Stomach smooth muscle (tissue), 2 donors: ENCODE data around the gene API5.
"Not testable (repeated sequence)": the region's sequence is repeated elsewhere in the genome, so short reads cannot be mapped to it uniquely, and the experiment has no call there.

Experiments
- H3K27ac ChIP-seq: one replicate; pipeline ENCODE4 v1.7.0; 2013; ENCODE audit warnings: mild to moderate bottlenecking, low read length, inconsistent platforms
- H3K27me3 ChIP-seq, 2 donors: one replicate each; pipeline ENCODE4 v1.7.0; 2013; ENCODE audit warnings: low read length in 2 of 2; ENCODE audit not compliant: insufficient read depth in 2 of 2, control insufficient read depth in 1 of 2
- H3K36me3 ChIP-seq, 2 donors: one replicate each; pipeline ENCODE4 v1.7.0; 2013; ENCODE audit warnings: low read length in 2 of 2; ENCODE audit not compliant: control insufficient read depth in 2 of 2, insufficient read depth in 2 of 2
- H3K4me1 ChIP-seq: one replicate; pipeline ENCODE4 v1.7.0; 2013; ENCODE audit warnings: low read length; ENCODE audit not compliant: control insufficient read depth, insufficient read depth
- H3K4me3 ChIP-seq, 2 donors: one replicate each; pipeline ENCODE4 v1.7.0; 2013; ENCODE audit warnings: low read length in 2 of 2
- H3K9ac ChIP-seq, 2 donors: one replicate each; pipeline ENCODE4 v1.7.0; 2013; ENCODE audit warnings: low read length in 2 of 2, mild to moderate bottlenecking in 1 of 2
- H3K9me3 ChIP-seq, 2 donors: one replicate each; pipeline ENCODE4 v1.7.0; 2013; ENCODE audit warnings: low read length in 2 of 2; ENCODE audit not compliant: control insufficient read depth in 2 of 2
- donor health status: healthy.
- donor health status: Pancreatic carcinoma.

Gene API5

DNA sequence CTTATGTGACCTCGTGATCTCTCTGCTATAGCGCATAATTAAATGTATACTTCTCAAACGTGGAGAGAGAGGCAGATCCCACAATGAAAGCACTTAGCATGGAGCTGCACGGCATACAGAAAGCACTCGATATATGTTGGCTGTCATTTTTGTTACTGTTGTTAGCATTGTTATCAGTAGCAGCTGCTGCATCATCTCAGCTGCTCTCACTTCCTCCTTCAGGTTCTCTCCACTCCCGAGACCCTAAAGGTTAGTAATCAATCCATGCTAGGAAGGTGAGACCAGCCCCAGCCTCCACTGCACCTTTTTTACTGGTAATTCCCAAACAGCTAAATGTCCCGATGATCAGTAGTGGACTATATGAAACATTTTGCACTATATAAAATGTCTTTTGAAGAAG is 13.4 kb upstream of the API5 start:
- Histone ChIP-seq H3K27ac (no peak overlapping the region), H3K27me3 (no peaks in the 10 kb centered on the region), H3K9ac (no peak overlapping the region), H3K4me1 (no peaks in the 10 kb centered on the region), H3K4me3 (no peak overlapping the region), H3K36me3 (no peaks in the 10 kb centered on the region), H3K9me3 (no peaks in the 10 kb centered on the region)

- H3K4me3 ChIP-seq = no peak overlapping the region
- no peak overlapping the region for H3K9ac ChIP-seq
- no peaks in the 10 kb centered on the region for H3K9me3 ChIP-seq
Measured at GRCh38 chr11:43315966-43316365, 4.2 kb downstream of the API5 start.

GRCh38 chr11:43316451-43316850 is 4.7 kb downstream of the API5 start:
- H3K36me3 ChIP-seq = peaks cover 4 to 6% of the 10 kb centered on the region in 2 donors
- no peak overlapping the region for H3K27ac ChIP-seq
- no peak overlapping the region for H3K9ac ChIP-seq
- H3K4me3 ChIP-seq = no peak overlapping the region
- H3K4me1 ChIP-seq = peaks cover 2% of the 10 kb centered on the region
- H3K9me3 ChIP-seq = no peaks in the 10 kb centered on the region
- no peaks in the 10 kb centered on the region for H3K27me3 ChIP-seq

More at GRCh38 chr11:43315966-43316365, 4.2 kb downstream of the API5 start:
- Histone ChIP-seq H3K27ac (no peak overlapping the region), H3K36me3 (peaks cover 2 to 4% of the 10 kb centered on the region in 2 donors), H3K4me1 (peaks cover 2% of the 10 kb centered on the region), H3K27me3 (no peaks in the 10 kb centered on the region)

GRCh38 chr11:43327987-43328386 is 16.2 kb downstream of the API5 start:
- no peaks in the 10 kb centered on the region for H3K27me3 ChIP-seq
- H3K27ac ChIP-seq = no peak overlapping the region
- H3K4me1 ChIP-seq = no peaks in the 10 kb centered on the region
- no peak overlapping the region for H3K9ac ChIP-seq
- H3K36me3 ChIP-seq = peaks cover 70 to 71% of the 10 kb centered on the region in 2 donors
- no peak overlapping the region for H3K4me3 ChIP-seq
- H3K9me3 ChIP-seq = no peaks in the 10 kb centered on the region

DNA sequence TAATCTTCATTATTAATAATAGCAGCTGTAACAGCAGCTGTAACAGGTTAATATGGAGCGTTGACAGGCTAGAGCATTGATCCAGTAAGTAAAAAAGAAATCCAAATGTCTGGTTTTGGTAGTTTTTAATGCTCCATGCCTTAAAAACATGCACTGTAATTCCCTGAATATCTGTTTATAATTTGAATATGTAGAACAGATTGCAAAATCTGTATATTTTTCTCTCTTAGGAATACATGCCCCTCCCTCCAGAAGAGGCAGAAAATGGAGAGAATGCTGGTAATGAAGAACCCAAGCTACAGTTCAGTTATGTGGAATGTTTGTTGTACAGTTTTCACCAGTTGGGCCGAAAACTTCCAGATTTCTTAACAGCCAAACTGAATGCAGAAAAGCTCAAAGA is 16.7 kb downstream of the API5 start:
- H3K36me3 ChIP-seq = peaks cover 69 to 72% of the 10 kb centered on the region in 2 donors
- H3K4me3 ChIP-seq = no peak overlapping the region
- H3K27me3 ChIP-seq = no peaks in the 10 kb centered on the region

DNA sequence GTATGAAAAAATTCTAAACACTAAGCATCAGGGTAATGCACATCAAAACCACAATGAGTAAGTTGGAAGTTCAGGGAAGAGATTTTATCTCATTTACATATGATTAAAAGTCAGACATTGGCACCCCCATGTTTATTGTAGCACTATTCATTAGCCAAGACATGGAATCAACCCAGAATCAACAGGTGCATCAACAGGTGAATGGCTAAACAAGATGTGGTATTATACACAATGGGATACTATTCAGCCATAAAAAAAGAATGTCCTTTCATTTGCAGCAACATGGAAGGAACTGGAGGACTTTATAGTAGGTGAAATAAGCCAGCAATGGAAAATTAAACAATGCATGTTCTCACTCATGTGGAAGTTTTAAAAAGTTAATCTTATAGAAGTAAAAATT is 29.4 kb downstream of the API5 start:
- Histone ChIP-seq H3K4me3 (no peak overlapping the region), H3K27ac (no peak overlapping the region), H3K36me3 (peaks cover 10 to 24% of the 10 kb centered on the region in 2 donors), H3K4me1 (no peaks in the 10 kb centered on the region), H3K27me3 (no peaks in the 10 kb centered on the region), H3K9ac (no peak overlapping the region), H3K9me3 (no peaks in the 10 kb centered on the region)

More for the DNA sequence above, 16.7 kb downstream of the API5 start:
- Histone ChIP-seq H3K9ac (no peak overlapping the region), H3K9me3 (no peaks in the 10 kb centered on the region), H3K4me1 (no peaks in the 10 kb centered on the region), H3K27ac (no peak overlapping the region)

GRCh38 chr11:43351426-43351825 is 39.6 kb downstream of the API5 start:
- not testable (repeated sequence) for H3K9me3 ChIP-seq, H3K9ac ChIP-seq, H3K36me3 ChIP-seq, H3K4me1 ChIP-seq, H3K4me3 ChIP-seq, H3K27me3 ChIP-seq, H3K27ac ChIP-seq

DNA sequence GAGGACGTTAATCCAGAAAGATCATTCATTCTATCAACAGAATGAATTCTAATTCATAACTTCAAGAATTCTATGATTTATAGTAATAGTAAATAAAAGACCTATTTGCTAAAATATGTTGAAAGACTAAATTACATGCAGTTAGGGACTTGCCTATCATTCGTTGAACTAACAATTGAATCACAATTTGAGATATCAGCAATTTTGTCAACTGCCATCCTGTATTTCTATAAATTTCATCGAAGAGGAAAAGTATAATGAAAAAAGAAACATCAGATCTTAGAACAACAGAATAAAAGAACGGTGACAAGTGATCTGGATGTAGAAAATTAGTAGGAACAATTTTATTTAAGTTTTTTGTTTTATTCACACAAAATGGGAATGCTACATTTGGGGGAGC is 42.5 kb downstream of the API5 start:
- H3K9me3 ChIP-seq = no peaks in the 10 kb centered on the region
- peaks cover 4% of the 10 kb centered on the region for H3K4me1 ChIP-seq
- H3K27me3 ChIP-seq = no peaks in the 10 kb centered on the region
- H3K27ac ChIP-seq = no peak overlapping the region
- H3K4me3 ChIP-seq = no peak overlapping the region
- no peaks in the 10 kb centered on the region for H3K36me3 ChIP-seq
- H3K9ac ChIP-seq = no peak overlapping the region

- H3K9ac ChIP-seq = no peak overlapping the region
- H3K27ac ChIP-seq = no peak overlapping the region
- no peaks in the 10 kb centered on the region for H3K36me3 ChIP-seq
- no peaks in the 10 kb centered on the region for H3K9me3 ChIP-seq
- H3K4me3 ChIP-seq = no peak overlapping the region
- H3K4me1 ChIP-seq = peaks cover 18% of the 10 kb centered on the region
- no peaks in the 10 kb centered on the region for H3K27me3 ChIP-seq
Measured at GRCh38 chr11:43356336-43356735, 44.5 kb downstream of the API5 start.

- Histone ChIP-seq H3K9ac (peak overlapping the region; percentile 64 to 90), H3K9me3 (no peaks in the 10 kb centered on the region), H3K27me3 (no peaks in the 10 kb centered on the region), H3K36me3 (no peaks in the 10 kb centered on the region), H3K4me1 (peaks cover 18% of the 10 kb centered on the region), H3K27ac (peak overlapping the region; percentile 82), H3K4me3 (peak overlapping the region; percentile 93 to 100)
Measured at GRCh38 chr11:43358279-43358800, 46.5 kb downstream of the API5 start.

DNA sequence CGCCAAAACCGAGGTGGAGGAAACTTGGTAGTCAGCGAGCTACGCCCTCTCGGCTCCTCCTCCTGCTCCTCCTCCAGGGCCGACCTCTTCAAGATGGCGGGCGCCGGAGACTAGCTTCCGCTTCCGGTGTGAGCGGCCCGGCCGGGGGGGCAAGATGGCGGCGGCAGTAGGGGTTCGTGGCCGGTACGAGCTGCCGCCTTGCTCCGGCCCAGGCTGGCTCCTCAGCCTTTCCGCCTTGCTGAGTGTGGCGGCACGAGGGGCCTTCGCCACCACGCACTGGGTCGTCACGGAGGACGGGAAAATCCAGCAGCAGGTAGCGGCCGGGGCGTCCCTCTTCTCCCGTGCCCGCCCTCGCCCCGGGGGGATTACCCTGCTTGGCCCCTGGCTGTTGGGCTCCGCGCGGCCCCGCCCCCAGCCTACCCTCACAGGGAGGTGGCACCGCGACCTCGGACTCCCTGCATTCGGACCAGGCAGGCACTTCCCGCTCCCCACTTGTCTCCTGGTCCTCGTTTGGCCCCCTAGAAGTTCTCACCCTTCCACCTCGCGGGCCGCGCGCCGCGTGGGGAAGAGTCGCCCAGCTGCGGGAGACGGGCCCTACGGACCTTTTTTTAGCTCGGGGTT is 47.1 kb downstream of the API5 start, which contains the start of gene TTC17:
Gene TTC17 (plus strand): TSS at position 120 of the 621 bp plus-strand sequence. CDS start 35 bp downstream, at position 155.
- H3K36me3 ChIP-seq = no peaks in the 10 kb centered on the region
- H3K27ac ChIP-seq = peak within 1 kb of the TSS; percentile 82
- no peaks in the 10 kb centered on the region for H3K9me3 ChIP-seq
- peak within 1 kb of the TSS; percentile 93 to 100 for H3K4me3 ChIP-seq
- no peaks in the 10 kb centered on the region for H3K27me3 ChIP-seq
- H3K4me1 ChIP-seq = peaks cover 18% of the 10 kb centered on the region
- H3K9ac ChIP-seq = peak within 1 kb of the TSS; percentile 90 to 94
